Ascending aorta (tissue), 2 donors: ENCODE results near the gene CTAGE6. TPM values are rescaled to one million over a fixed set of nuclear protein-coding genes. Genes with fewer than 3 reads are reported as not detected.
"Not testable (repeated sequence)": the region's sequence is repeated elsewhere in the genome, so short reads cannot be mapped to it uniquely, and the experiment has no call there.

Experiments used
- DNase-seq, 2 donors: peaks; one replicate each; pipeline ENCODE4 v3.0.0-alpha.2; 2019; ENCODE audit warnings: low spot score in 2 of 2
- H3K27ac ChIP-seq, 2 donors: fragments of 200-600 bp; sonication (generic); one replicate each; pipeline ENCODE4 v1.5.1; 2016 to 2017; ENCODE audit warnings: mild to moderate bottlenecking in 1 of 2
- H3K27me3 ChIP-seq: fragments of 200-600 bp; sonication (generic); one replicate; pipeline ENCODE4 v1.5.1; 2017
- H3K36me3 ChIP-seq, 2 donors: fragments of 200-600 bp; sonication (generic); one replicate each; pipeline ENCODE4 v1.5.1; 2016
- H3K4me1 ChIP-seq, 2 donors: fragments of 200-600 bp; sonication (generic); one replicate each; pipeline ENCODE4 v1.5.1; 2016 to 2017; ENCODE audit warnings: mild to moderate bottlenecking in 1 of 2
- H3K4me3 ChIP-seq, 2 donors: fragments of 200-600 bp; sonication (generic); one replicate each; pipeline ENCODE4 v1.5.1; 2016 to 2017; ENCODE audit warnings: mild to moderate bottlenecking in 1 of 2
- H3K9me3 ChIP-seq, 2 donors: fragments of 200-600 bp; sonication (generic); one replicate each; pipeline ENCODE4 v1.5.1; 2016
- intact Hi-C: fragments of 100-400 bp; cut with DNase I; formaldehyde crosslinking; loops from one replicate; pipeline ENCODE4 v1.15.1; 2023
- total RNA-seq: library from RNA; depleted of rRNA; stranded (reverse); fragments of >200 nt; gene quantifications from one replicate; pipeline ENCODE4 v1.1.0, GENCODE V29; 2016

Gene CTAGE6
- total RNA-seq = not detected

- H3K4me1 ChIP-seq, H3K27me3 ChIP-seq, H3K36me3 ChIP-seq, DNase-seq, H3K4me3 ChIP-seq, H3K9me3 ChIP-seq, intact Hi-C loops, H3K27ac ChIP-seq: not testable (repeated sequence)
Measured at GRCh38 chr7:143757596-143757995, at the start of gene CTAGE6. Gene CTAGE6 (minus strand): TSS chr7:143757696. CDS start chr7:143757658, 38 bp downstream.

DNA sequence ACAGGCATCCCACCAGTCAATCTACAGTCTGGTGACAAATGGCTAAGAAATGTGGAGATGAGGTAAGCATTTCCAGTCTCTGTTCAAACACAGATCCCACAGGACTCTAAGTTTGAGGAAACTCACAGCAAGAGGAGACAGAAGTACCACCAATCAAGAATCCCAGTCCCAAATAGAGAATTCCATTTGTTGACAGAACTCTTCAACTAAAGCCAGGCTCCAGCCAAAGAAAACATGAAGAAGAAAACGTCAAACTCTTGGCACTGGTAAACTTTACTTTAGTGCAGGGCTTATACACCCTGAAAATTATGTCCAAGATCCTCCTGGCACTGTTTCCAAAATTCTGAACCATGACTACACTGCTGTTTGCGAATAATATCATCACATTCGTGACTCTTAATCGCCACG, 49.2 kb upstream of the CTAGE6 start:
- H3K4me1 ChIP-seq, H3K27ac ChIP-seq: not testable (repeated sequence)

GRCh38 chr7:143797896-143798290, 40.4 kb upstream of the CTAGE6 start:
- H3K27me3 ChIP-seq, H3K9me3 ChIP-seq, H3K4me3 ChIP-seq, DNase-seq, intact Hi-C loops, H3K27ac ChIP-seq, H3K36me3 ChIP-seq, H3K4me1 ChIP-seq: not testable (repeated sequence)

More for the DNA sequence above, 49.2 kb upstream of the CTAGE6 start:
- H3K9me3 ChIP-seq, H3K4me3 ChIP-seq, H3K27me3 ChIP-seq, H3K36me3 ChIP-seq, DNase-seq, intact Hi-C loops: not testable (repeated sequence)

- H3K27me3 ChIP-seq, DNase-seq, H3K36me3 ChIP-seq, intact Hi-C loops, H3K27ac ChIP-seq, H3K4me1 ChIP-seq, H3K4me3 ChIP-seq, H3K9me3 ChIP-seq: not testable (repeated sequence)
Measured at GRCh38 chr7:143797119-143797895, 39.8 kb upstream of the CTAGE6 start.

DNA sequence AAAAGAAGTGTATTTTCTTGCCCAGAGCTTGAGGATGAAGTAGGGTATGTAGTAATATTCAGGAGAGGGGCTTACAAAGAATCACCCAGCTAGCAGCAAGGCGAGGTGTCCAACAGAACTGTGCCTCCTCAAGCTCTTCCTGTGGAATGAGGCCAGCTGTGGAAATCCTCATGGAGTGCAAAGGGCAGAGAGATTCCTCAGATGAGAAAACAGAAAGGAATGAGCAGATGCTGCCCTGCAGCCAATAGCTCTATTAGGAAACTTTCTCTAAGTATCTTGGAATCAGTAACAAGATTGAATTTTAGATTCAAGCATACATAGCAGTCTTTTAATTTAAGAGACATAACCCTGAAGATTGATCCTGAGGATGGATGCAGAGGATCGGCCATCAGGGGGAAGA, 38.2 kb upstream of the CTAGE6 start:
- H3K27me3 ChIP-seq, H3K4me1 ChIP-seq, H3K36me3 ChIP-seq, H3K4me3 ChIP-seq, intact Hi-C loops, H3K27ac ChIP-seq, DNase-seq, H3K9me3 ChIP-seq: not testable (repeated sequence)

DNA sequence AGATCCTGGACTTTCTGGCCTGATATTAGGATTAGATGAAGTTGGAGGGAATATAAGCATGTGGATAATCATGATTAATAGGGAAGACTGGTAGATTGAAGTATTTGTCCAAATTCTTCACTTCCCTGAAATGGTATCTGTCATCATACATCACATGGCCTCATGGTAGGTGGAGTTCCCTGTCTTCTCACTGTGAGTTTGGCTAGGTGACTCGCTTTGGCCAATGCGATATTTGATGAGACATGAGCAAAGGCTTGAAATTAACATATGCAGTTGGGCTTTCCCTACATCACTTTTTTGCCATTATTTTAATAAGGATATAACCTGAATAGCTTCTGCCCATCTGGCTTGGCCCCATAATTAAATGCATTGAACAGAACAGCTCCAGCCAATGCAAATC, 35.1 kb upstream of the CTAGE6 start:
- H3K4me1 ChIP-seq, H3K27ac ChIP-seq, H3K36me3 ChIP-seq, H3K9me3 ChIP-seq, H3K4me3 ChIP-seq, intact Hi-C loops, H3K27me3 ChIP-seq, DNase-seq: not testable (repeated sequence)

DNA sequence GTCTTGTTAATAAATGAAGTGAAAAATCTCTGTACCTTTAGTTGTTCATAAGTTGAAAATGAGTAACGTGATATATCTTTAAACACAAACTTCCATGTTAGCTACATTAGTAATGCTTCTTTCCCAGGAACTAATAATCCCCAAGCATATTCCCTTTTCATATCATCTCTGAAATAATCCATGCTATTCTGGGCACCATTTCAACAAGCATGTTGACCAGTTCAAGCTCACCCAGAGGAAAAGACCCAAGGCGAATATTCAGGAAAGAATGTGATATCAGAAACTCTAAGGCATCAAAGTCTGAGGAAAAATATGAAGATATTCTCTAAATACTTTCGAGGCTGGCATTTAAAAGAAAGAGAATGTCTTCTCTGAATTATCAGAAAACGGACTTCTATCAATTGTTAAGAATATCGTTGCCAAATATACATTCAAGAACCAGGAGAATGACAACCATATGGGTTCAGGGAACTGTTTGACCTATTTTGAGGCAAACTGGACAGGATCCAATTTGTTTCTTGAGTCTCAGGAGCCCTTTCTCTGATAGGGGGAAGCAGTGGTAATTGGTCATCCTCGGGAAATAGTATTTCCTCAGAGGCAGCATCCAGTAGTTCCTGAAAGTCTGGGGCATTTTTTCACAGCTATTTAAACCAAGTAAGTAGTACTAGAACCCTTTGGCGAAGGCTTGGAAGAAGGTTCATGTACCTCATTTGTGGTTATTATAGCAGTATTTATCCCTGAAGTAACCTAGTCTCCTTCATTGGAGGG, 28.1 kb upstream of the CTAGE6 start:
- H3K27me3 ChIP-seq, H3K27ac ChIP-seq, H3K4me3 ChIP-seq, H3K9me3 ChIP-seq, DNase-seq, H3K36me3 ChIP-seq, H3K4me1 ChIP-seq, intact Hi-C loops: not testable (repeated sequence)

- DNase-seq, H3K4me1 ChIP-seq, intact Hi-C loops, H3K36me3 ChIP-seq, H3K9me3 ChIP-seq, H3K27ac ChIP-seq, H3K4me3 ChIP-seq, H3K27me3 ChIP-seq: not testable (repeated sequence)
Measured at GRCh38 chr7:143779591-143779990, 22.1 kb upstream of the CTAGE6 start.

GRCh38 chr7:143772738-143773468, 15.4 kb upstream of the CTAGE6 start:
- DNase-seq, H3K27ac ChIP-seq, H3K36me3 ChIP-seq, H3K9me3 ChIP-seq, intact Hi-C loops, H3K27me3 ChIP-seq, H3K4me3 ChIP-seq, H3K4me1 ChIP-seq: not testable (repeated sequence)

DNA sequence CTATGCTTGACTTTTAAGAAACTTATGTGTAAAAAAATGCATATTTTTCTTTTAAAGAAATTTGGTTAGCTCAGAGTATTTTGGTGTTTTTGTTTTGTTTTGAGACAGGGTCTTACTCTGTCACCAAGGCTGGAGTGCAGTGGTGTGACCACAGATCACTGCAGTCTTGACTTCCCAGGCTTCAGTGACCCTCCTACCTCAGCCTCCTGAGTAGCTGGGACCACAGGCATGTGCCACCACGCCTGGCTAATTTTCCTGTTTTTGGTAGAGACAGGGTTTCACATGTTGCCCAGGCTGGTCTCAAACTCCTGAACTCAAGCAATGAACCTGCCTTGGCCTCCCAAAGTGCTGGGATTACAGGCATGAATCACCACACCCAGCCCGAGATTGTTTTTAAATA, 10.0 kb upstream of the CTAGE6 start:
- H3K9me3 ChIP-seq, H3K27me3 ChIP-seq, intact Hi-C loops, H3K4me3 ChIP-seq, H3K4me1 ChIP-seq, DNase-seq, H3K27ac ChIP-seq, H3K36me3 ChIP-seq: not testable (repeated sequence)

GRCh38 chr7:143765678-143766077, 8.2 kb upstream of the CTAGE6 start:
- H3K4me3 ChIP-seq, H3K27ac ChIP-seq, H3K9me3 ChIP-seq, H3K36me3 ChIP-seq, H3K4me1 ChIP-seq, H3K27me3 ChIP-seq, DNase-seq, intact Hi-C loops: not testable (repeated sequence)

DNA sequence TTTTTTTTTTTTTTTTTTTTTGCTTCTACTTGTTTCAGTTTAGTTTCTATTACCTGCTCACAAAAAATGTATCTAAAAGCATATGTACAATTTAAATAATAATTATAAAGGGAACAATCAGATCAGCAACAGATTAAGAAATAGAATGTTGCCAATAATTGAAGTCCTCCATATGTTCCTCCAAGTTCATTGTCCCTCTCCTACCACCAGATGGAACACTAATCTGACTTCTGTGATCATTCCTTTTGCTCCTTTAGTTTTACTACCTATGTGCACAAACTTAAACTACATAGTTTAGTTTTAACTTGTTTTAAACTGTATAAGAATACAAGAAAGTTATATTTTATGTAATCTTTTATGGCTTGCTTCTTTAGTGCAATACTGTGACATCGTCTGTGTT, 5.6 kb upstream of the CTAGE6 start:
- H3K36me3 ChIP-seq, intact Hi-C loops, DNase-seq: not testable (repeated sequence)

GRCh38 chr7:143745340-143745739, 12.2 kb downstream of the CTAGE6 start:
- H3K4me3 ChIP-seq, intact Hi-C loops, H3K27me3 ChIP-seq, H3K9me3 ChIP-seq, DNase-seq, H3K36me3 ChIP-seq, H3K27ac ChIP-seq, H3K4me1 ChIP-seq: not testable (repeated sequence)

More for the DNA sequence above, 5.6 kb upstream of the CTAGE6 start:
- H3K4me1 ChIP-seq, H3K4me3 ChIP-seq, H3K27me3 ChIP-seq, H3K9me3 ChIP-seq, H3K27ac ChIP-seq: not testable (repeated sequence)
